Endothelial cell of umbilical vein (primary cell): ENCODE results near the gene LFNG. TPM values are rescaled to one million over a fixed set of nuclear protein-coding genes. Genes with fewer than 3 reads are reported as not detected.

Experiments
- Bru-seq: library from RNA; stranded (reverse); fragments of 400-500 nt; gene quantifications from one replicate; lab custom pipeline; 2021; lab: Mats Ljungman, UMichigan
- BruChase-seq, 2 experiments: library from RNA; stranded (reverse); fragments of 400-500 nt; gene quantifications; one replicate each; lab custom pipeline; 2021; lab: Mats Ljungman, UMichigan
- BruUV-seq: library from RNA; stranded (reverse); fragments of 400-500 nt; replicated peaks from 2 replicates; lab custom pipeline; 2021; lab: Mats Ljungman, UMichigan
- CTCF ChIA-PET: fragments of 300-600, 350-600 bp; sonication (Branson Sonifier 250); formaldehyde crosslinking; loops from one replicate; lab custom pipeline; 2021; ENCODE audit warnings: antibody characterized with exemption, inconsistent platforms; lab: Charles Lee
- POLR2A ChIA-PET: fragments of 300-600, 350-600 bp; sonication (Branson Sonifier 250); formaldehyde crosslinking; loops from one replicate; lab custom pipeline; 2021; ENCODE audit warnings: antibody characterized with exemption, inconsistent platforms; lab: Charles Lee
- DNase-seq: peaks from one replicate; pipeline ENCODE4 v3.0.0-alpha.2; 2011; ENCODE audit warnings: low read depth, low spot score
- FAIRE-seq: peaks from 2 replicates; lab custom pipeline; 2011; peaks lifted over from hg19 to GRCh38; lab: Jason Lieb, UNC
- H2AFZ ChIP-seq: 2 replicates; pipeline ENCODE4 v1.6.0; 2012; ENCODE audit warnings: low read depth, low read length, control low read depth, inconsistent platforms
- H3K27ac ChIP-seq: 2 replicates; pipeline ENCODE4 v1.5.1; 2011; ENCODE audit warnings: low read depth, mild to moderate bottlenecking, control low read depth, low read length, moderate library complexity; ENCODE audit not compliant: insufficient read depth
- H3K27me3 ChIP-seq, 2 experiments: 2 replicates each; pipeline versions ENCODE4 v1.6.0 to v1.6.1; 2011; ENCODE audit warnings: low read length in 2 of 2, mixed read lengths in 1 of 2; ENCODE audit not compliant: control insufficient read depth in 2 of 2, insufficient read depth in 2 of 2
- H3K36me3 ChIP-seq, 2 experiments: 2 replicates in 1 of 2; 3 replicates in 1 of 2; pipeline ENCODE4 v1.5.1; 2011; ENCODE audit warnings: low read length in 2 of 2, mild to moderate bottlenecking in 1 of 2, moderate library complexity in 1 of 2; ENCODE audit not compliant: control insufficient read depth in 2 of 2, insufficient read depth in 2 of 2; ENCODE audit errors: extremely low read depth in 1 of 2
- H3K4me1 ChIP-seq: 3 replicates; pipeline ENCODE4 v1.5.1; 2011; ENCODE audit warnings: mild to moderate bottlenecking, low read length; ENCODE audit not compliant: control insufficient read depth, insufficient read depth; ENCODE audit errors: extremely low read depth
- H3K4me2 ChIP-seq: 2 replicates; pipeline ENCODE4 v1.6.1; 2011; ENCODE audit warnings: low read length, control low read depth, mixed read lengths; ENCODE audit not compliant: insufficient read depth
- H3K4me3 ChIP-seq, 3 experiments: fragments of 200-600 bp in 1 of 3; sonication (generic), shearing (Covaris generic) in 1 of 3; replicated peaks in 1 of 3; 2 replicates each; pipeline ENCODE4 v1.5.1; 2011 to 2016; ENCODE audit warnings: control low read depth in 3 of 3, low read length in 3 of 3, mild to moderate bottlenecking in 2 of 3, inconsistent platforms in 1 of 3, low read depth in 1 of 3, moderate library complexity in 1 of 3; ENCODE audit not compliant: insufficient read depth in 1 of 3
- H3K79me2 ChIP-seq: 2 replicates; pipeline ENCODE4 v1.6.0; 2012; ENCODE audit warnings: low read length, inconsistent platforms; ENCODE audit not compliant: control insufficient read depth, insufficient read depth
- H3K9ac ChIP-seq: replicated peaks from 2 replicates; pipeline ENCODE3; 2011; ENCODE audit warnings: low read length, control low read depth; ENCODE audit not compliant: insufficient read depth; ENCODE audit errors: extremely low read depth
- H3K9me1 ChIP-seq: replicated peaks from 3 replicates; pipeline ENCODE4 v1.6.0; 2011; ENCODE audit warnings: mild to moderate bottlenecking, low read length; ENCODE audit not compliant: control insufficient read depth, insufficient read depth; ENCODE audit errors: extremely low read depth
- H3K9me3 ChIP-seq: replicated peaks from 2 replicates; pipeline ENCODE4 v1.5.1; 2012; ENCODE audit warnings: low read length, inconsistent platforms; ENCODE audit not compliant: control insufficient read depth, insufficient read depth
- H4K20me1 ChIP-seq: replicated peaks from 2 replicates; pipeline ENCODE3; 2011; ENCODE audit warnings: mild to moderate bottlenecking, low read length; ENCODE audit not compliant: control insufficient read depth, insufficient read depth; ENCODE audit errors: extremely low read depth
- CTCF ChIP-seq, 2 donors: IDR thresholded peaks; 1 replicate in 1 of 2; 2 replicates in 1 of 2; pipeline ENCODE4 v1.5.1; 2011; ENCODE audit warnings: low read length in 2 of 2, mild to moderate bottlenecking in 2 of 2, moderate library complexity in 2 of 2, control low read depth in 1 of 2, inconsistent platforms in 1 of 2, low read depth in 1 of 2; ENCODE audit not compliant: insufficient read depth in 1 of 2; ENCODE audit errors: extremely low read depth in 1 of 2
- JUN ChIP-seq: IDR thresholded peaks from 2 replicates; pipeline ENCODE4 v1.6.1; 2011; ENCODE audit warnings: borderline replicate concordance, low read depth; ENCODE audit not compliant: insufficient read length, insufficient read depth
- MAX ChIP-seq: IDR thresholded peaks from 2 replicates; pipeline ENCODE4 v1.6.1; 2011; ENCODE audit not compliant: insufficient read depth, insufficient read length
- POLR2A ChIP-seq: IDR thresholded peaks from 2 replicates; pipeline ENCODE4 v1.6.1; 2012; ENCODE audit warnings: low read depth, mild to moderate bottlenecking, control low read depth, low read length
- POLR2AphosphoS5 ChIP-seq: IDR thresholded peaks from 2 replicates; pipeline ENCODE4 v1.6.1; 2012; ENCODE audit warnings: low read depth, mild to moderate bottlenecking, control low read depth, low read length, moderate library complexity; ENCODE audit not compliant: insufficient read depth
- dilution Hi-C: fragments of 300-500 bp; cut with MboI; formaldehyde crosslinking; loops from one replicate; pipeline ENCODE4 v1.15.0; 2019; ENCODE audit warnings: low sequenced_read_pairs; ENCODE audit not compliant: extremely low pct_ligation_motif_present
- intact Hi-C: fragments of 100-400 bp; cut with micrococcal nuclease; formaldehyde crosslinking; loops from one replicate; pipeline ENCODE4 v1.10.0; 2022
- long read RNA-seq: library from polyadenylated mRNA; stranded (forward); transcript quantifications from one replicate; pipeline ENCODE4 v2.0.0, GENCODE V29; 2021
- polyA minus RNA-seq, 3 experiments: library from RNA; depleted of rRNA, polyadenylated mRNA; stranded (reverse); fragments of >200 nt; gene quantifications; 1 replicate in 1 of 3; 2 replicates in 2 of 3; pipeline ENCODE4 v1.2.3, GENCODE V29; 2011
- polyA plus RNA-seq, 4 experiments: library from polyadenylated mRNA; depleted of rRNA in 3 of 4; stranded (reverse) in 3 of 4; unstranded in 1 of 4; fragments of >200 nt; gene quantifications; 2 replicates each; pipeline versions ENCODE4 v1.2.1 to v1.2.3, GENCODE V29; 2011 to 2012; ENCODE audit warnings: missing spikeins in 1 of 4
- total RNA-seq: library from RNA; stranded (reverse); gene quantifications from 2 replicates; pipeline ENCODE4 v1.2.3, GENCODE V29; 2021

Gene LFNG
- 12.6 and 15.1 TPM in 2 replicates for total RNA-seq
- polyA plus RNA-seq: 13.1 and 14.8 TPM in 2 replicates
- 8.3 and 11.9 TPM in 2 replicates for polyA plus RNA-seq (2011; cell fraction: cytosol; rRNA removed)
- 9.8 and 11.4 TPM in 2 replicates for polyA plus RNA-seq (2011; cell fraction: nucleus; rRNA removed)
- 2.4 and 3.1 TPM in 2 replicates for polyA plus RNA-seq (2012)
- polyA minus RNA-seq: 9.5 and 10.4 TPM in 2 replicates
- polyA minus RNA-seq (2011; cell fraction: cytosol; rRNA and poly(A)+ RNA removed): 7.8 TPM
- polyA minus RNA-seq (2011; cell fraction: nucleus; rRNA and poly(A)+ RNA removed): 6.2 and 13.7 TPM in 2 replicates
- percentile 32 among the genes with signal in this experiment for Bru-seq, nascent RNA
- BruChase-seq, experiment 1, labeled RNA remaining after a 6-hour chase: percentile 41 among the genes with signal in this experiment
- percentile 48 among the genes with signal in this experiment for BruChase-seq, experiment 2, labeled RNA remaining after a 2-hour chase
- long read RNA-seq, partial matches to known transcripts: 0 of 6 reads
- long read RNA-seq, other reads (novel, unspliced or antisense): 3 of 6 reads

- TF ChIP-seq JUN: no peak
- peak; percentile 16 for TF ChIP-seq MAX
- TF ChIP-seq POLR2AphosphoS5: peak; percentile 98
- TF ChIP-seq POLR2A: peak; percentile 98
- TF ChIP-seq CTCF (IDR thresholded peaks at IDR 0.05; ENCODE audit: extremely low read depth in 1 of 2, insufficient read depth in 1 of 2, low read depth in 1 of 2, low read length in 2 of 2): no peak
- no peaks in the 10 kb centered on the region for H3K79me2 ChIP-seq
- H3K27ac ChIP-seq: no peak within 1 kb of the TSS
- peak within 1 kb of the TSS; percentile 83 for H2AFZ ChIP-seq
- H3K4me1 ChIP-seq: peaks cover 38% of the 10 kb centered on the region
- peak within 1 kb of the TSS; percentile 24 for H3K9ac ChIP-seq
- H3K27me3 ChIP-seq: no peaks in the 10 kb centered on the region
- H3K9me3 ChIP-seq: no peaks in the 10 kb centered on the region
- peak within 1 kb of the TSS; percentile 17 to 63 (median 43) for H3K4me3 ChIP-seq
- no peaks in the 10 kb centered on the region for H3K9me1 ChIP-seq
- ChIA-PET POLR2A (no interaction called here), CTCF (no interaction called here)
- no TSS peak for BruUV-seq
- dilution Hi-C loops: no loop called here
- intact Hi-C loops: loop anchor here (1.0 kb wide), 1 partner anchor 8 kb away; no protein-coding TSS in a partner anchor
- peak; percentile 73 for FAIRE-seq
- DNase-seq: peak; percentile 82
- no peaks in the 10 kb centered on the region for H4K20me1 ChIP-seq
- H3K36me3 ChIP-seq: no peaks in the 10 kb centered on the region
- peak within 1 kb of the TSS; percentile 64 for H3K4me2 ChIP-seq
Observed at GRCh38 chr7:2519119-2519930, at the start of gene LFNG. Gene LFNG, plus strand, starts transcription at chr7:2519774. Its CDS starts 88 bp downstream, at chr7:2519862.
